Measurements from ENCODE around the gene STEAP2. TPM values are rescaled to one million over a fixed set of nuclear protein-coding genes. Genes with fewer than 3 reads are reported as not detected.

The STEAP2 gene
- polyA plus RNA-seq, 3 donors = not detected

GRCh38 chr7:90176195-90176594, 35.3 kb upstream of the STEAP2 start:
- no peaks in the 10 kb centered on the region for H3K79me2 ChIP-seq (ENCODE audit: insufficient read depth, low read length)
- Mint-ChIP-seq H3K4me3 (no peak overlapping the region), H3K27me3 (ENCODE audit: low read depth in 3 of 3) (peaks cover 0 to 1% (median 0%) of the 10 kb centered on the region in 3 donors), H3K9me3 (peaks cover 6 to 19% (median 11%) of the 10 kb centered on the region in 7 donors), H3K27ac (no peak overlapping the region), H3K36me3 (no peaks in the 10 kb centered on the region), H3K4me1 (peaks cover 20% of the 10 kb centered on the region)
- no peak for DNase-seq
- H4K20me1 ChIP-seq (ENCODE audit: insufficient read depth, low read length) = no peaks in the 10 kb centered on the region
- peaks cover 10 to 14% of the 10 kb centered on the region in 2 donors for H3K9me3 ChIP-seq (replicated peaks in 1 of 2; ENCODE audit: control insufficient read depth in 1 of 2, insufficient read depth in 1 of 2, low read length in 2 of 2)
- H3K4me3 ChIP-seq (replicated peaks in 1 of 3; ENCODE audit: low read depth in 2 of 3, low read length in 3 of 3) = no peak overlapping the region
- H3K4me2 ChIP-seq (replicated peaks; ENCODE audit: extremely low read depth, low read length, poor library complexity, severe bottlenecking) = no peak overlapping the region
- peaks cover 16 to 27% of the 10 kb centered on the region in 2 donors for H3K4me1 ChIP-seq (ENCODE audit: control insufficient read depth in 1 of 2, insufficient read depth in 2 of 2, low read length in 2 of 2)
- no peaks in the 10 kb centered on the region for H3K27me3 ChIP-seq (ENCODE audit: control insufficient read depth in 2 of 2, insufficient read depth in 2 of 2, low read length in 2 of 2)
- intact Hi-C loops (cut with micrococcal nuclease) = no loop called here
- no peak overlapping the region for H3K9ac ChIP-seq (ENCODE audit: insufficient read depth, low read length, poor library complexity, severe bottlenecking)
- no peak overlapping the region for H3K27ac ChIP-seq (ENCODE audit: low read depth in 1 of 2, low read length in 2 of 2)
- 100% methylated on average over 1 of the region's 1 CpG for WGBS (ENCODE audit: insufficient coverage)
- no peak overlapping the region for H2AFZ ChIP-seq (ENCODE audit: insufficient read depth, low read depth, low read length, poor library complexity, severe bottlenecking)
- TF ChIP-seq CTCF (IDR thresholded peaks at IDR 0.05) = no peak
- no peaks in the 10 kb centered on the region for H3K36me3 ChIP-seq (replicated peaks in 1 of 2; ENCODE audit: control insufficient read depth in 1 of 2, insufficient read depth in 2 of 2, low read length in 2 of 2)

- no peak overlapping the region for H2AFZ ChIP-seq (ENCODE audit: insufficient read depth, low read depth, low read length, poor library complexity, severe bottlenecking)
- Mint-ChIP-seq H3K27me3 (ENCODE audit: low read depth in 3 of 3) (peaks cover 0 to 1% (median 0%) of the 10 kb centered on the region in 3 donors), H3K27ac (peak overlapping the region in 1 of 7 donors; percentile 16), H3K4me3 (no peak overlapping the region), H3K9me3 (peaks cover 6 to 16% (median 11%) of the 10 kb centered on the region in 7 donors), H3K4me1 (peaks cover 20% of the 10 kb centered on the region), H3K36me3 (no peaks in the 10 kb centered on the region)
- TF ChIP-seq CTCF (IDR thresholded peaks at IDR 0.05) = no peak
- peaks cover 16 to 27% of the 10 kb centered on the region in 2 donors for H3K4me1 ChIP-seq (ENCODE audit: control insufficient read depth in 1 of 2, insufficient read depth in 2 of 2, low read length in 2 of 2)
- H3K27me3 ChIP-seq (ENCODE audit: control insufficient read depth in 2 of 2, insufficient read depth in 2 of 2, low read length in 2 of 2) = no peaks in the 10 kb centered on the region
- intact Hi-C loops (cut with micrococcal nuclease) = no loop called here
- no peaks in the 10 kb centered on the region for H3K79me2 ChIP-seq (ENCODE audit: insufficient read depth, low read length)
- H3K4me3 ChIP-seq (replicated peaks in 1 of 3; ENCODE audit: low read depth in 2 of 3, low read length in 3 of 3) = no peak overlapping the region
- no CpG with 5 or more reads among the region's 2 CpGs for WGBS (ENCODE audit: insufficient coverage)
- no peaks in the 10 kb centered on the region for H4K20me1 ChIP-seq (ENCODE audit: insufficient read depth, low read length)
- H3K9ac ChIP-seq (ENCODE audit: insufficient read depth, low read length, poor library complexity, severe bottlenecking) = no peak overlapping the region
- H3K36me3 ChIP-seq (replicated peaks in 1 of 2; ENCODE audit: control insufficient read depth in 1 of 2, insufficient read depth in 2 of 2, low read length in 2 of 2) = no peaks in the 10 kb centered on the region
- peak overlapping the region in 1 of 2 donors; percentile 78 for H3K27ac ChIP-seq (ENCODE audit: low read depth in 1 of 2, low read length in 2 of 2)
- no peak overlapping the region for H3K4me2 ChIP-seq (replicated peaks; ENCODE audit: extremely low read depth, low read length, poor library complexity, severe bottlenecking)
- H3K9me3 ChIP-seq (replicated peaks in 1 of 2; ENCODE audit: control insufficient read depth in 1 of 2, insufficient read depth in 1 of 2, low read length in 2 of 2) = peaks cover 10 to 14% of the 10 kb centered on the region in 2 donors
- DNase-seq = no peak
These were observed 33.4 kb upstream of the STEAP2 start for GRCh38 chr7:90178166-90178565.
